K562 (cell line): ENCODE data around the gene RNF145. TPM values are rescaled to one million over a fixed set of nuclear protein-coding genes. Genes with fewer than 3 reads are reported as not detected.

ENCODE experiments used
- ATAC-seq: fragments of 200-7000 bp; cut with Tn5 transposase; 3 replicates; pipeline ENCODE4 v1.9.1; 2020; ENCODE audit warnings: moderate library complexity
- BruUV-seq: library from RNA; stranded (reverse); fragments of 400-500 nt; replicated peaks from 2 replicates; lab custom pipeline; 2021; lab: Mats Ljungman, UMichigan
- CTCF ChIA-PET: fragments of 300-600 bp; formaldehyde crosslinking; extraction: SDS; loops from one replicate; lab custom pipeline; 2021; ENCODE audit warnings: low intra/inter-chr PET ratio; lab: Yijun Ruan, JAX
- POLR2A ChIA-PET: fragments of 300-600, 350-650 bp; sonication (Branson Sonifier 250); formaldehyde crosslinking; extraction: SDS; loops from one replicate; lab custom pipeline; 2021; ENCODE audit warnings: antibody characterized with exemption, inconsistent platforms; lab: Yijun Ruan, JAX
- DNase-seq, 4 experiments: peaks; one replicate each; pipeline versions ENCODE4 v3.0.0 to v3.0.0-alpha.2; 2011 to 2018; ENCODE audit warnings: low spot score in 3 of 4, mixed read lengths in 3 of 4; ENCODE audit errors: extremely low read depth in 1 of 4
- FAIRE-seq: peaks from 2 replicates; lab custom pipeline; 2011; peaks lifted over from hg19 to GRCh38; lab: Jason Lieb, UNC
- H2AFZ ChIP-seq: 2 replicates; pipeline ENCODE4 v1.6.0; 2011; ENCODE audit warnings: low read depth, low read length, control low read depth, inconsistent platforms
- H3K27ac ChIP-seq: fragments of 200-600 bp; 3 replicates; pipeline ENCODE4 v1.8.0; 2011; ENCODE audit warnings: low read depth, mild to moderate bottlenecking, control low read depth, inconsistent platforms, low read length, moderate library complexity, mixed read lengths; ENCODE audit errors: extremely low read depth
- H3K27me3 ChIP-seq, 2 experiments: fragments of 300-600 bp in 1 of 2; 2 replicates in 1 of 2; 3 replicates in 1 of 2; pipeline versions ENCODE4 v1.6.0 to v1.8.0; 2011; ENCODE audit warnings: inconsistent platforms in 2 of 2, low read length in 2 of 2, mild to moderate bottlenecking in 1 of 2, mixed read lengths in 1 of 2, moderate library complexity in 1 of 2; ENCODE audit not compliant: control insufficient read depth in 2 of 2, insufficient read depth in 2 of 2
- H3K36me3 ChIP-seq: fragments of 300-600 bp; 3 replicates; pipeline ENCODE4 v1.8.0; 2011; ENCODE audit warnings: mild to moderate bottlenecking, low read length, inconsistent platforms; ENCODE audit not compliant: control insufficient read depth, insufficient read depth
- H3K4me1 ChIP-seq, 2 experiments: fragments of 200-600 bp in 1 of 2; replicated peaks in 1 of 2; 2 replicates in 1 of 2; 3 replicates in 1 of 2; pipeline versions ENCODE4 v1.5.1 to v1.8.0; 2011; ENCODE audit warnings: inconsistent platforms in 2 of 2, low read length in 2 of 2, mild to moderate bottlenecking in 1 of 2, mixed read lengths in 1 of 2, moderate library complexity in 1 of 2; ENCODE audit not compliant: control insufficient read depth in 2 of 2, insufficient read depth in 2 of 2
- H3K4me2 ChIP-seq: 2 replicates; pipeline ENCODE4 v1.6.1; 2011; ENCODE audit warnings: low read length, control low read depth, inconsistent platforms, mixed read lengths; ENCODE audit not compliant: insufficient read depth
- H3K4me3 ChIP-seq: fragments of 200-600 bp; sonication (generic), shearing (Covaris generic); 2 replicates; pipeline ENCODE4 v1.5.1; 2016; ENCODE audit warnings: control low read depth, inconsistent platforms
- H3K79me2 ChIP-seq: fragments of 200-600 bp; 3 replicates; pipeline ENCODE4 v1.8.0; 2011; ENCODE audit warnings: low read length, inconsistent platforms; ENCODE audit not compliant: control insufficient read depth, insufficient read depth
- H3K9ac ChIP-seq, 2 experiments: 2 replicates each; pipeline versions ENCODE4 v1.6.0 to v1.6.1; 2011; ENCODE audit warnings: low read depth in 2 of 2, low read length in 2 of 2, control low read depth in 1 of 2, inconsistent platforms in 1 of 2, mild to moderate bottlenecking in 1 of 2, mixed read lengths in 1 of 2; ENCODE audit not compliant: insufficient read depth in 1 of 2
- H3K9me1 ChIP-seq: one replicate; pipeline ENCODE4 v1.6.0; 2011; ENCODE audit warnings: inconsistent platforms, mild to moderate bottlenecking, low read length, moderate library complexity; ENCODE audit not compliant: control insufficient read depth, insufficient read depth
- H3K9me3 ChIP-seq: replicated peaks from 2 replicates; pipeline ENCODE4 v1.5.1; 2011; ENCODE audit warnings: low read depth, low read length, inconsistent platforms; ENCODE audit not compliant: control insufficient read depth, insufficient read depth
- H4K20me1 ChIP-seq: replicated peaks from 2 replicates; pipeline ENCODE4 v1.6.1; 2011; ENCODE audit warnings: low read length, inconsistent platforms, mixed read lengths; ENCODE audit not compliant: control insufficient read depth, insufficient read depth
- ARNT ChIP-seq, 2 experiments: fragments of 450-650 bp; IDR thresholded peaks; 2 replicates each; pipeline ENCODE4 v1.6.1; 2016; ENCODE audit warnings: mild to moderate bottlenecking in 1 of 2
- BCLAF1 ChIP-seq, 2 experiments: fragments of 450-650 bp in 1 of 2; IDR thresholded peaks; 2 replicates each; pipeline ENCODE4 v1.6.1; 2011 to 2017; ENCODE audit warnings: low read depth in 2 of 2, antibody characterized with exemption in 1 of 2, borderline replicate concordance in 1 of 2, low read length in 1 of 2, mild to moderate bottlenecking in 1 of 2, mixed read lengths in 1 of 2; ENCODE audit not compliant: control insufficient read depth in 1 of 2
- CBX8 ChIP-seq: fragments of 200-600 bp; sonication (generic); IDR thresholded peaks from 2 replicates; pipeline ENCODE4 v1.6.1; 2012; ENCODE audit warnings: borderline replicate concordance, mixed run types, low read depth, mild to moderate bottlenecking, moderate library complexity, mixed read lengths, low read length, control low read depth, inconsistent platforms; ENCODE audit not compliant: poor library complexity, severe bottlenecking; ENCODE audit errors: extremely low read depth
- NCOA2 ChIP-seq, 2 experiments: fragments of 450-650 bp; IDR thresholded peaks; 2 replicates each; pipeline ENCODE4 v1.6.1; 2018; ENCODE audit warnings: mild to moderate bottlenecking in 2 of 2, moderate library complexity in 1 of 2; ENCODE audit not compliant: partially characterized antibody in 2 of 2
- PKNOX1 ChIP-seq: fragments of 450-650 bp; IDR thresholded peaks from 2 replicates; pipeline ENCODE4 v1.6.1; 2016
- RAD21 ChIP-seq, 2 experiments: fragments of 250-450 bp in 1 of 2; fragments of 450-650 bp in 1 of 2; sonication (Bioruptor Pico) in 1 of 2; formaldehyde crosslinking in 1 of 2; IDR thresholded peaks in 1 of 2; conservative IDR thresholded peaks in 1 of 2; 2 replicates each; pipeline versions ENCODE4 v1.4.0 to v1.8.0; 2020 to 2022; ENCODE audit warnings: mild to moderate bottlenecking in 2 of 2, moderate library complexity in 1 of 2
- SMARCA5 ChIP-seq: fragments of 450-650 bp; IDR thresholded peaks from 2 replicates; pipeline ENCODE4 v1.6.1; 2016
- SPI1 ChIP-seq: IDR thresholded peaks from 2 replicates; pipeline ENCODE4 v1.6.1; 2011; ENCODE audit warnings: low read depth, low read length, control low read depth, borderline replicate concordance
- ZNF124 ChIP-seq: sonication (generic); formaldehyde crosslinking; IDR thresholded peaks from 2 replicates; pipeline ENCODE4 v1.8.1; 2022; ENCODE audit warnings: missing genetic modification reagents
- ZNF282 ChIP-seq: sonication (generic); formaldehyde crosslinking; IDR thresholded peaks from 2 replicates; pipeline ENCODE4 v1.8.1; 2023; ENCODE audit warnings: missing genetic modification reagents
- ZNF384 ChIP-seq: IDR thresholded peaks from 2 replicates; pipeline ENCODE4 v1.6.1; 2012; ENCODE audit warnings: low read depth, low read length, improper control_type of control experiment
- WGBS: fragments of 100-300 bp; shearing (Covaris generic); methylation state at CpG from one replicate; pipeline ENCODE4 v1.1.6; 2016; ENCODE audit warnings: low coverage, mixed read lengths; ENCODE audit not compliant: insufficient coverage; ENCODE audit errors: missing lambda C conversion rate; 5-methylcytosine and 5-hydroxymethylcytosine counted together
- in situ Hi-C: fragments of 300-500 bp; cut with MboI; formaldehyde crosslinking; loops from 4 replicates; pipeline ENCODE4 v1.15.0; 2018; ENCODE audit warnings: inconsistent platforms, mixed read lengths
- intact Hi-C: fragments of 100-400 bp; cut with micrococcal nuclease; formaldehyde crosslinking; loops from 2 replicates; pipeline ENCODE4 v1.14.2; 2022
- polyA plus RNA-seq, 8 experiments: library from polyadenylated mRNA; depleted of rRNA in 4 of 8; stranded (reverse) in 5 of 8; unstranded in 3 of 8; fragments of >200 nt; fragmentation: Nextera tagmentation in 2 of 8; fragmentation: Illumina TruSeq in 1 of 8; extraction: Ambion mirVana in 2 of 8; extraction: Trizol in 1 of 8; gene quantifications; 2 replicates each; pipeline versions ENCODE4 v1.2.1 to v1.2.3, GENCODE V29; 2011 to 2014; ENCODE audit warnings: inconsistent platforms in 1 of 8, missing spikeins in 1 of 8
- total RNA-seq, 7 experiments: library from RNA; depleted of rRNA in 6 of 7; stranded (reverse); fragments of >200 nt in 6 of 7; fragmentation: Illumina TruSeq in 2 of 7; extraction: Trizol in 2 of 7; gene quantifications; 2 replicates each; pipeline versions ENCODE4 v1.2.1 to v1.2.3, GENCODE V29; 2011 to 2021; ENCODE audit warnings: low replicate concordance in 1 of 7
- TF ChIP-seq, protein P1 (sequence below): sonication (generic); IDR thresholded peaks from 2 replicates; pipeline ENCODE4 v1.6.1; 2016

The RNF145 gene
- total and polyA plus RNA-seq, 9 of the 15 experiments (the other 6 are each of a cell fraction or from before 2014, with no cell fraction given) = 13.6 to 40.7 (median 25.4) TPM

GRCh38 chr5:159199225-159199624 lies 10.1 kb downstream of the RNF145 start (continued):
- TF ChIP-seq RAD21 (CRISPR knock-in tag; conservative IDR thresholded peaks at IDR 0.05 in 1 of 2, IDR thresholded peaks at IDR 0.05 in 1 of 2) (no peak), SPI1 (peak; percentile 95), ZNF384 (0 out of 2 replicates have a peak, but pooled peaks have one; percentile 36), SMARCA5 (0 out of 2 replicates have a peak, but pooled peaks have one; percentile 27), ZNF282 (CRISPR knock-in tag) (no peak), CBX8 (no peak), NCOA2 (IDR thresholded peaks at IDR 0.05; ENCODE audit: partially characterized antibody in 2 of 2) (no peak), ARNT (IDR thresholded peaks at IDR 0.05) (no peak)

GRCh38 chr5:159198063-159199036 lies 11.0 kb downstream of the RNF145 start:
- no peak overlapping the region for H3K9ac ChIP-seq
- 93% methylated on average over 5 of the region's 5 CpGs for WGBS
- no peaks in the 10 kb centered on the region for H4K20me1 ChIP-seq
- TF ChIP-seq, protein P1, sequence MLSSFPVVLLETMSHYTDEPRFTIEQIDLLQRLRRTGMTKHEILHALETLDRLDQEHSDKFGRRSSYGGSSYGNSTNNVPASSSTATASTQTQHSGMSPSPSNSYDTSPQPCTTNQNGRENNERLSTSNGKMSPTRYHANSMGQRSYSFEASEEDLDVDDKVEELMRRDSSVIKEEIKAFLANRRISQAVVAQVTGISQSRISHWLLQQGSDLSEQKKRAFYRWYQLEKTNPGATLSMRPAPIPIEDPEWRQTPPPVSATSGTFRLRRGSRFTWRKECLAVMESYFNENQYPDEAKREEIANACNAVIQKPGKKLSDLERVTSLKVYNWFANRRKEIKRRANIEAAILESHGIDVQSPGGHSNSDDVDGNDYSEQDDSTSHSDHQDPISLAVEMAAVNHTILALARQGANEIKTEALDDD = peak; percentile 92
- TF ChIP-seq BCLAF1 (IDR thresholded peaks at IDR 0.05; ENCODE audit: borderline replicate concordance in 1 of 2, control insufficient read depth in 1 of 2, low read depth in 2 of 2, low read length in 1 of 2) = 0 out of 4 replicates have a peak, but pooled peaks of 1 of the 2 experiments have one; percentile 8
- 0 out of 2 replicates have a peak, but pooled peaks have one; percentile 14 for TF ChIP-seq SPI1
- peak; percentile 55 for TF ChIP-seq PKNOX1
- TF ChIP-seq ZNF124 = no peak
- H3K27me3 ChIP-seq = no peaks in the 10 kb centered on the region
- no peaks in the 10 kb centered on the region for H3K9me3 ChIP-seq
- peak; percentile 36 for ATAC-seq
- H3K9me1 ChIP-seq = no peaks in the 10 kb centered on the region
- FAIRE-seq = peak; percentile 44
- H3K4me1 ChIP-seq = peaks cover 0 to 17% of the 10 kb centered on the region in 2 experiments; a peak in 3 of 5 replicates
- intact Hi-C loops = no loop called here
- H3K27ac ChIP-seq = no peak overlapping the region
- no peak overlapping the region for H3K4me2 ChIP-seq
- ChIA-PET POLR2A (interaction anchor here (0.6 to 3.3 kb wide), 7 partner anchors 8 to 1616 kb away, joined by 3 to 20 read pairs (median 4); no protein-coding TSS in a partner anchor), CTCF (no interaction called here)
- no peak for DNase-seq
- peaks cover 95% of the 10 kb centered on the region for H3K79me2 ChIP-seq
- peaks cover 92% of the 10 kb centered on the region for H3K36me3 ChIP-seq
- BruUV-seq = no TSS peak
- no peak overlapping the region for H3K4me3 ChIP-seq
- in situ Hi-C loops = no loop called here
- H2AFZ ChIP-seq = no peak overlapping the region
